Glomerular visceral epithelial cell (primary cell): ENCODE results near the gene CCHCR1.

Experiments used
- DNase-seq: peaks from one replicate; pipeline ENCODE4 v3.0.0-alpha.2; 2016; ENCODE audit errors: extremely low spot score

The CCHCR1 gene

DNA sequence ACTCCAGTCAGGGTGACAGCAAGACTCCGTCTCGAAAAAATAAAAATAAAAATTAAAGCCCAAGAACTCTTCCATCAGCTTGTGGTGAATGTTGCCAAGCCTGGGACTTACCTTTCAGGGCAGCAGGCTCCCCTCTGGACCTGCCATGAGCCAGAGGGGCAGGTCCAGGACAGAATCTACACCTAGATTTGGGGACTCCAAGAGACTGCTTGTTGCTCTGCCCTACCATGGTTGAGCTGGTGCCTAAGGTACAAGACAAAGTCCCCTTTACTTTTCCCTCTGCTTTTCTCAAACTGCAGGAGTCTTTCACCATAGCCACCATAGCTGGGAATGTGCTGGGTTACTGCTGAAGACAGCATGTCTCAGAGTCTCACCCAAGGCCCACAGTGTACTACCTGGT lies 54.5 kb downstream of the CCHCR1 start:
- no peak for DNase-seq

DNA sequence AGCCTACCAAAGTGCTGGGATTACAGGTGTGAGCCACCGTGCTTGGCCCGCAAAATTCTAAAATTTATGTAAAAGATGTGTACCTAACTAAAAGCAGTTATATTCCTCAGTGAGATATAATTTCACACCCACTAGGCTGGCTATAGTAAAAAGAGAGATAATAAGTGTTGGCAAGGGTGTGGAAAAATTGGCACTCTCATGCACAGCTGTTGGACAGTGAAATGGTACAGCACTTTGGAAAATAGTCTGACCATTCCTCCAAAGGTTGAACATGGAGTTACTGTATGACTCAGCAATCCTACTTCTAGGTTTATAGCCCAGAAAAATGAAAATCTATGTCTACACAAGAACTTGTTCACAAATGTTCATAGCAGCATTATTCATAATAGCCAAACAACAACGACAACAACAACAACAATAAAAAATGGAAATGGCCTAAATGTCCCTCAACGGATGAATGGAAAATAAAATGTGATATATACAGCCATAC lies 59.1 kb downstream of the CCHCR1 start:
- DNase-seq, result no peak

DNA sequence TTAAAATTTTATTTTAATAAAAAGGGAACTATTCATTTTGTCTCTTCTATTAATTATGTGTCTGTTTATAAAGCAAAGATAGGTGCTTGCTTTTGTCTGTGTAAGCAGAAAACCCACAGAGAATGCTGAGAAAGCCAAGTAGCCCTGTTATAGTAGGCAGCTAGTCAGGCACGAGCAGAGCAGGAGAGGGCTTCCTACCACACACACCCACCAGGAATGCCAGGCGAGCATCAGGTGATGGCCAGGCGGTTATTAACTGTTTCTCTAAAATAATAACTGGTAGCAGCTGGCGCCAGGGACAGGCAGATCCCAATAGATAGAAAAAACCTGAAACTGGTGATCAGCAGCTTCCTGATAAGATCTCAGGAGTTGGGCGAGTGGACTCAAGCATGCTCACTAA lies 60.9 kb downstream of the CCHCR1 start:
- no peak for DNase-seq

DNA sequence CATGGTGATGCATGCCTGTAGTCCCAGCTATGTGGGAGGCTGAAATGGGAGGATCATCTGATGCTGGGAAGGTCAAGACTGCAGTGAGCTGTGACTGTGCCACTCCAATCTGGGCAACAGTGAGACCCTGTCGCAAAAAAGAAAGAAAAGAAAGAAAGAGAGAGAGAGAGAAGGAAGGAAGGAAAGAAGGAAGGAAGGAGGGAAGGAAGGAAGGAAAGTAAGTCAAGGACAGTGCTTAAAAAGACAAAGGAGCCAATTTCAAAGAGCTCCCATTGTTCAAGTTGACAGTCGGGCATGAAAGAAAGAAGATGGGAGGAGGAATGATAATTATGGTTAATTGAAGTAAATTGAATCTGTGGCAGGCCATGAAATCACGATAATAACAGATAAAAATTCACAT lies 61.4 kb downstream of the CCHCR1 start:
- DNase-seq, result no peak

DNA sequence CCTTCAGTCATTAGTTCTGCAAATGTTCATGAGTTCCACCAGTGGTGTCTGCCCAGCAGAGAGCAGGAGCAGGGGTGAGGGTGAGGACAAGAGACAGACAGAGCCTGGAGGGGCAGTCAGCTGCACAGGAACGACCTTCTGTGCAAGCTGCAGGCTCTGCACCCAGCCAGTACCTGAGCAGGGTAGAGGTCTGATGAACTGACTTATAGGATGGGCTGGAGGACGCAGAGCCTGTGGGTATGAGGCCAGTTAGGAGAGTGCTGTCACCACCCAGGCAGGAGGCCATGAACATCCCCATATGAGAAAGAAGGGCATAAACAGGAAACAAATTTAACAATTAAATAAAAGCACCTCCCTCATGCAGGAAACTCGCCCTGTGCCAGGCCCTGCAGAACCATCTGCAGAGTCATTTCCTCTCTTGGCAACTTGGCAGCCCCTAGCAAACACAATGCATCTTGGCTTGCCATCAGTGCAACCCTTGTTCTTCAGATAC lies 63.2 kb downstream of the CCHCR1 start:
- no peak for DNase-seq

DNA sequence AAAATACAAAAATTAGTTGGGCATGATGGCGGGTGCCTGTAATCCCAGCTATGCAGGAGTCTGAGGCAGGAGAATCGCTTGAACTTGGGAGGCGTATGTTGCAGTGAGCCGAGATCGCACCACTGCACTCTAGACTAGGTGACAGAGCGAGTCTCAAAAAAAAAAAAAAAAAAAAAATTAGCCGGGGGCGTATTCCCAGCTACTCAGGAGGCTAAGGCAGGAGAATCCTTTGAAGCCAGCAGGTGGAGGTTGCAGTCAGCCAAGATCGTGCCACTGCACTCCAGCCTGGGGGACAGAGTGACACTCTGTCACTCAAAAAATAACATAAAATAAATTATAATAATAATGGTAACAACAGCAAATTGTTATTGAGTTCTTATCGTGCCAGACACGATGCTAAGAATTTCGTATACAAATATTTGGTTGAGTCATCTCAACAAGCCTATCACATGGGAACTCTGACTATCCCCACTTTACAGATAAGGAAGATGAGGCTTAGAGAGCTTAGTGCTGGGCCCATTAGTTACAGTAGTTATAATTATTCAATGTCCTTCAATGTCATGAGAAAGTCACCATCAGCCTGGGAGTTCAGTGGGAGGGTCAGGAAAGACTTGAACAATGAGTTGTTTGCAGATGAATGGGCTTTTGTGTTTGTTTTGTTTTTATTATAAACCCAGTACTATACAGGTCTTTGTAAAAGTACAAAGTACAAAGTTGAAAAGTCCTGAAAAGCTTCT lies 64.7 kb downstream of the CCHCR1 start:
- no peak for DNase-seq
